Gastrocnemius medialis (tissue), 4 donors: ENCODE measurements around the gene RABGAP1.

Experiments used
- CTCF ChIP-seq, 5 experiments: fragments of 450-650 bp in 3 of 5; fragments of 200-600 bp in 2 of 5; sonication (generic) in 2 of 5; IDR thresholded peaks in 4 of 5; conservative IDR thresholded peaks in 1 of 5; 1 replicate in 4 of 5; 2 replicates in 1 of 5; pipeline ENCODE4 v1.5.1; 2016 to 2019; ENCODE audit warnings: antibody characterized with exemption in 5 of 5, mild to moderate bottlenecking in 3 of 5, moderate library complexity in 3 of 5
- POLR2A ChIP-seq, 2 donors: fragments of 450-650 bp; IDR thresholded peaks; one replicate each; pipeline ENCODE4 v1.6.1; 2017; ENCODE audit warnings: antibody characterized with exemption in 2 of 2, mild to moderate bottlenecking in 2 of 2, moderate library complexity in 2 of 2

GRCh38 chr9:123048748-123049147, 107.9 kb downstream of the RABGAP1 start:
- TF ChIP-seq POLR2A (IDR thresholded peaks at IDR 0.05) (no peak), CTCF (IDR thresholded peaks at IDR 0.05 in 4 of 5, conservative IDR thresholded peaks at IDR 0.05 in 1 of 5) (no peak)
